HG02759 (cell line): ENCODE measurements around the gene HDAC4.

ENCODE experiments used
- ATAC-seq: cut with Tn5 transposase; IDR thresholded peaks from one replicate; pipeline ENCODE4 v1.9.1; 2021; ENCODE audit warnings: mild to moderate bottlenecking, moderate library complexity; ENCODE audit not compliant: unreplicated experiment

Gene HDAC4

DNA sequence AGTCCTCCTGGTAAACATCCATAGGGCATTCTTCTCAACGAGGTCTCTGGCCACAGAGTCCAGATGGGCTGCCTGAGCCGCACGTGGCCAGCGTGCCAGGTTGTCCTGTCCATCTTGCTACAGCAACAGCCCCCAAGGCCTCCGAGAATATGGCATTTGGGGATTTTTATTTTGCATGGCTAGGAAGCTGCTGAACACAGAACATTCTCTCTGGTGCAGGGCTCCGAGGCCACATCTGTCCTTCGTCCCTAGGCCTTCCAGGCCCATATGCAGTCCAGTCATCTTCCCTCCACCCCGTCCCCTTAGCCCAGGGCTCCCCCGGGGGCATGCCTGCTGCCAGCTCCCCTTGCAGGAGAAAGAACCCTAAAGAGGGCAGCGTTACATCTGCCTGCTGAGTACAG is 2.3 kb downstream of the HDAC4 start:
- no peak for ATAC-seq

DNA sequence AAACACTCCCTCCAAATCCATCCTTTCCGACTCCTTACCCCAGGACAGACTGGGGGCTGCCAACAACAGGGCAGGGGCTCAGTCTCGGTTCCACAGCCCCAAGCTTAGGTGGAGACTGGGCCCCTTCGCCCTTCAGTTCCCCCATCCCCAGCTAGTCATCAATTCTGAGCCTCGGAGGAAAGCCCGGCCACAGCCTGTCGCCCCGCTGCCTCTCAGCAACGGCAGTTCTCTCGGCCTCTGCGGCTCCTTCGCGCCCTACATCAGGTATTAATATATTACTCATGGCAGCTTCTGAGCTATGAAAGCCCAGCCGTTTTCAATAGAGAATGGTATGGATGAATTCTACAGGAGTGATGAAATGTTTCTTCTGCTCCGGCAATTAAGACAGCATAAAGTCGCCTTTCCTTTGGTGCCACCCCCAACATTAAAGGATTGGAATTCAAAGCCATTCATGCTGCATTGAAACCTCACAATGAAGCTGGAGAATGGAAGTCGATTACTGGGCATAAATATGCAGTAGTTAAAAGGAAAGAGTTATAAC is 2.8 kb downstream of the HDAC4 start:
- no peak for ATAC-seq

DNA sequence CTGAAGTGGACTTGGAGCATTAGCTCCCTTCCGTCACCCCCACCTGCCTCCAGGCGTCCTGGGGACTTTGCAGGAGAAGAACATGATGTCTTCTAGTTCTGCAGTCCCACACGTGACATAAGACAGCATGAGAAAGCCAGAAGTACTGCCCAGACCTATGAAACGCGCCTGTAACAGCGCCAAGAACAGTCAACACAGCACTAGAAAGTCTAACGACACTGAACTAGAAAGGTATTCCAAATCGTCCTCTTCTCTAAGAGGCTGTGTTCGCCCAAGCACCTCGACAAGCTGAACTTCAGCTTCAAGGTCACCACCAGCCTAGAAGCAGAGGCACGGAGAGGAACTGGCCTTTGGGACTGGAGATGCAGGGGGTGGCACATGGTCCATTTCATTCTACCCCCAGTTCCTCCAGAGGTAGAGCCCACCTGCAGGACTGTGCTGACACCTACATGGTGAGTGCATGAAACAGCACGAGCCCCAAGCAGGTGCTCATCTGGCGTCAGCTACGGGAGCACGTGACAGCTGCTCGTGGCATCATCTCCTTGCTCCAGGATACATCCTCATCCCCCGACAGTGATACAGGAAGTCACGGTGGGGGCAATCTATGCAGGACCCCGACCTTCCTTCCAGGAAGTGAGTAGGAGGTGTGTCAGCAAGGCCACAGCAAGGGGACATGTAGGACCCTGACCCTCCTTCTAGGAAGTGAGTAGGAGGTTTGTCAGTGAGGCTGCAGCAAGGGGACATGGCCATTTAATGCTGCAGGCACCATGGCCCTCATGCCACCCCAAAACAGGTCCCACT is 3.7 kb downstream of the HDAC4 start:
- ATAC-seq = no peak

DNA sequence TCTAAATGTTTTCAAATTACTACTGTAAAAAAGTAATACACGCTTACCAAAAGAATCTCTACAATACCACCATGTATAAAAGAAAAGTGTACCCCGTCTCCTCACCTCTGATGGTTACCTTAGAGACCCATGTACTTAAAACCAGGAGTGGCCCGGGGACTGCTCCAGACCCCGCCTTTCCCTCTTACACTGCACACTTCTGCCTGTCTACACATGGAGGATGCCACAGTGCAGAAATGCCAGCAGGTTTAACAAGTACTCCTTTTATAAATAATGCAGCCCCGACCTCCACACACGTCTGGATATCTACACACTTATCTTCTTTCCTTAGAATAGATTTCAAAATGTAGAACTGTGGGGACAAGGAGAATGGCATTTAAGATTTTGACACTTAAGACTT is 5.3 kb downstream of the HDAC4 start:
- no peak for ATAC-seq

- no peak for ATAC-seq
These were observed 5.8 kb downstream of the HDAC4 start for GRCh38 chr2:239394978-239395377.

- ATAC-seq = no peak
These were observed 6.4 kb downstream of the HDAC4 start for GRCh38 chr2:239394346-239394945.

GRCh38 chr2:239393941-239394340 is 6.9 kb downstream of the HDAC4 start:
- no peak for ATAC-seq

GRCh38 chr2:239393388-239393940 is 7.4 kb downstream of the HDAC4 start:
- no peak for ATAC-seq

GRCh38 chr2:239392688-239393387 is 8.0 kb downstream of the HDAC4 start:
- no peak for ATAC-seq

GRCh38 chr2:239392072-239392357 is 8.8 kb downstream of the HDAC4 start:
- ATAC-seq = no peak

DNA sequence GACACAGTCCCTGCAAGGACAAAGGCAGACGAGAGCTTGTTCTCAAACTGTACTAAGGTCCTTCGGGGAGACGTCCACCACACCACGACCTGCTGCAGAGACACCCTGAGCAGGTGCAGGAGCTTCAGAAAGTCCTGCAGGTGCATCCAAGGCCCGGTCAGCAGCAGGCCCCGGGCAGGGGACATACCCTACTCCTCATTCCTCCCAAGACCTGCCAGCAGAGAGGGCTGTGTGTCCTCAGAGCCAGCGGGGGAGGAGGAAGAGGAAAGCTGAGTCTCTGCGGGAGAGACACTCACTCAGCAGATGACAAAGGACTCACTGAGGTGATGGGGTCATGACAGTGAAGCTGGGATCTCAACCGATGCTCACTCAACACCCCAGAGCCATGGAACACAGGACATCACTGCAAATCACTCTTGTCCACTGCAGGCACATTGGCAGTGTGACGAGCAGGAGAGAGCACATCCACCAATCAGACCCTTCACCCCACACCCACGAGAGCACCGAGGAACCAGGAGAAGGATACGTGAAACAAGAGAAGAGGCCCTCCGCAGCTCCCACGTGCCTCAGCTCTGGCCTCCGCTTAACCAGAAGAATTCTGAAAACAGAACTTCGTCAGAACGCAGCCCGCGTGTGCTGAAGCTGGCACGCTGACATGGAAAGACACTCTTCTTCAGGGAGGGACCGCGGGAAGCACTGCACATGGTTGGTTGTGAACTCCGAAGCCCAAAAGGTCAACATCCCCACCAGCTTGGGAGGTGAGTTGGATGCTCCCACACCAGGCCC is 9.3 kb downstream of the HDAC4 start:
- ATAC-seq = no peak

DNA sequence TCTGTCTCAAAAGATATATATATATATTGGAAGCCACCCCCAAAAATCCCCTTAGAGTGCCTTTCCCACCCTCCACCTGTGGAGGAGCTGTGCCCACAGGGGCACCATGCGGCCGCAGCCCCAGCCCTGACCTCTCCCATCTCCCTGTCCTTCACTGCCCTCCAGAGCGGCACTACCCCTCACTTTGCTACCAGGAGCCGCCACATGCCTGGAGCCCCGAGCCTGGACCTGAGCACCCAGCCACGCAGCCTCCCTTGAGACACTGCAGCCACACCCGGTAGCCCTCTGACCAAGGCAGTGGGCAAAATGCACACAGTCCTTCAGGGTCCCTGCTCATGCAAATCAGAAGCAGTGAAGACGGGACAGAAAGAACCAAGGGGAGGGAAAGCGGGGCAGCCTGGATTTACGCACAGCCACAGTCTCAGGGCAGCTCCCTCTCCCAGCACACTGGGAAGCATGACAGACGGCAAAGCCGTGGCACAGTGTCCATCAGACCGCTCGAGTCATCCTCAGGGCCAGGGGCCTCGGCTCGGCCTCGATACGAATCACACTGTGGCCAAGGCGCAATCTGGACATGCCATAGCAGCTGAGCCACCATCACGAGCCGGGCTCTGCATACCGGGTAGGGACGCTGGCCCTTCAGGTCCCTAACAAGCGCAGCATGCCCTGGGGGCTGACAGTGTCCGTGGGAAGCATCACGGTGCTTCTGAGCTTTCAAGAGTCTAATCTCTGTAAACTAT is 10.1 kb downstream of the HDAC4 start:
- ATAC-seq = no peak

- ATAC-seq = no peak
These were observed 11.1 kb downstream of the HDAC4 start for GRCh38 chr2:239389414-239390329.

DNA sequence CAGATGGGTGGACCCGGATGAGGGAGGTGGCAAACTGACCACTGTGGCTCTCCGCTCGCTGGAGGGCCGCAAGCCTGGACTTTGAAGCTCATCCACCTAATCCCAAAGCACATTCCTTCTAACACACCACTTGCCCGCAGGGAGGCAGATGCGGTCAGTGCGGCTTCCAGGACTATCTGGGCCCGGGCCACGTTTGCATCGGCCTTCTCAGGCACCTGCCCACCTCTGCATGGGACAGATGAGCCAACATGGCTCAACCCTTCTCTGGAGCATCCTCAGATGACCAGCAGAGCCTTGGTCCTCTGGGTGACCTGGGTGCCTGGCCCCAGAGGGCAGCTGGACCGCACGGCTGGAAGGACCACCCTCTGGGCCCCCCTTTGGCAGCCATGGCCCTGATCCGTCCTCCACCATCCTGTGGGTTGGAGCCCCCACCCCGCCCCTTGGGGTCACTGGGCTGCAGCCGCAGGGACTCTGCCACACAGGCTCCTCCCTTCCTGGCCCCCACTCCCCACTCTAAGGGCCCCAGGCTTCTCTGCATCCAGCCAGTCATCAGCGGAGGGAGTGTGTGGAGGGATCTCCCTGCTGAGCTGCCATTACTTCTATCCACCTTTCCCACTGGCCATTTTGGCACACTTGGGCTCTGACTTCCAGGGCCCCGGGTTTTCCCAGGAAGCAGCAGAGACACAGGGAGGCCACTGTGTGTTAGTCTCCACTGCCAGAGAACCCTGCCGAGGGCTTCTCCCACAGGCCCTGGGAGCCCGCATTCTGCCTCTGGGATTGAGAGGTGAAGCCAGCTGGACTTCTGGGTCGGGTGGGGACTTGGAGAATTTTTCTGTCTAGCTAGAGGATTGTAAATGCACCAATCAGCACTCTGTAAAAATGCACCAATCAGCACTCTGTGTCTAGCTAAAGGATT is 12.3 kb downstream of the HDAC4 start:
- no peak for ATAC-seq

- ATAC-seq = no peak
These were observed 13.0 kb downstream of the HDAC4 start for GRCh38 chr2:239387811-239388210.

DNA sequence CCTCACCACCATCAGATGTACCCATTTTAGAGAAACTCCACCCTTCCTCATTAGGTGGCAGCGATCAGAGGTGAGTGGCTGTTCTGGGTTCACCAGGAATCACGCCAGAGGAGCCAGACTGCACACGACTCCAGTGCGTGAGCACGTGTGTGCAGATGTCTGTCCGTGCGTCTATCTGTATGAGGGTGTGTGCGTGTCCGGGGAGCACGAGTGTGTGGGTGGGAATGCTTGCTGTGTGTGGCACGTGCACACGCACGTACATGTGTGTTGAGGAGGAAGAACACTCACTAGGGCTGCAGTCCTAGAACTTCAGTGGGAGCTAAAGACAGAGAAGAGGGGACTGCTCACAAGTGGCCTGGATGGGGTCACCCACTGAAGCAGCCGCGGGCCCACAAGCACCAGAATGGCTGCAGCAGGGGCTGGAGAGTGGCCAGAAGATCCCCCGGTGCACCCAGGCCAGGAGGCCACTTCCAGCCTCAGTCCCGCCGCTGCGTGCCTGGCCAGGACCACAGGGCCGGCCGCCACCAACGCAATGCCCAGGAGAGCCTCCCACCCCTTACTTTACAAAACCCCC is 13.9 kb downstream of the HDAC4 start:
- no peak for ATAC-seq

- no peak for ATAC-seq
These were observed 14.7 kb downstream of the HDAC4 start for GRCh38 chr2:239386001-239386670.
